ENCODE data around the gene MIA2.
A peak's percentile ranks its signal among the peaks of the same experiment; 100 is the strongest.

Gene MIA2

GRCh38 chr14:39417014-39417413 is 183.3 kb downstream of the MIA2 start:
- no peak overlapping the region for H3K27ac ChIP-seq
- ChIA-PET CTCF (no interaction called here), POLR2A (ENCODE audit: low non-redundant PET) (no interaction called here)
- TF ChIP-seq CTCF (conservative IDR thresholded peaks at IDR 0.05; ENCODE audit: low read depth): no peak; the same call in 1 of the 2 replicates
- no peak for DNase-seq (ENCODE audit: low spot score)

- ChIA-PET POLR2A (ENCODE audit: low non-redundant PET) (no interaction called here), CTCF (no interaction called here)
- no peak for DNase-seq (ENCODE audit: low spot score)
These were observed 185.6 kb downstream of the MIA2 start for GRCh38 chr14:39419272-39419671.

GRCh38 chr14:39422243-39422642 is 188.5 kb downstream of the MIA2 start:
- no peak for DNase-seq (ENCODE audit: low spot score)
- ChIA-PET CTCF (interaction anchor here (0.6 to 0.7 kb wide), 4 partner anchors 10 to 292 kb away, joined by 3 to 6 read pairs (median 4); partner anchors contain the start of gene FBXO33), POLR2A (ENCODE audit: low non-redundant PET) (no interaction called here)
- no peak for TF ChIP-seq CTCF (conservative IDR thresholded peaks at IDR 0.05; ENCODE audit: low read depth)
- H3K27ac ChIP-seq: no peak overlapping the region

More at GRCh38 chr14:39419272-39419671, 185.6 kb downstream of the MIA2 start:
- H3K27ac ChIP-seq: no peak overlapping the region
- TF ChIP-seq CTCF (conservative IDR thresholded peaks at IDR 0.05; ENCODE audit: low read depth): no peak

- ChIA-PET CTCF (no interaction called here), POLR2A (ENCODE audit: low non-redundant PET) (interaction anchor here (1.0 kb wide), 1 partner anchor 9 kb away, joined by 3 read pairs; the partner anchor contains the start of gene FBXO33)
- DNase-seq (ENCODE audit: low spot score): no peak
- no peak for TF ChIP-seq CTCF (conservative IDR thresholded peaks at IDR 0.05; ENCODE audit: low read depth)
- H3K27ac ChIP-seq: no peak overlapping the region
These were observed 190.1 kb downstream of the MIA2 start for GRCh38 chr14:39423793-39424192.

- TF ChIP-seq CTCF (conservative IDR thresholded peaks at IDR 0.05; ENCODE audit: low read depth): no peak
- ChIA-PET POLR2A (ENCODE audit: low non-redundant PET) (no interaction called here), CTCF (interaction anchor here (0.6 to 1.4 kb wide), 3 partner anchors 8 to 319 kb away, joined by 4 to 5 read pairs (median 4); no protein-coding TSS in a partner anchor)
- no peak for DNase-seq (ENCODE audit: low spot score)
- H3K27ac ChIP-seq: no peak overlapping the region
These were observed 192.2 kb downstream of the MIA2 start for GRCh38 chr14:39425947-39426346.

GRCh38 chr14:39426605-39427004 is 192.9 kb downstream of the MIA2 start:
- POLR2A ChIA-PET (ENCODE audit: low non-redundant PET): no interaction called here
- peak; percentile 33; the same call in 1 of the 2 replicates for TF ChIP-seq CTCF (conservative IDR thresholded peaks at IDR 0.05; ENCODE audit: low read depth)
- CTCF ChIA-PET: interaction anchor here (0.6 to 1.4 kb wide), 4 partner anchors 8 to 384 kb away, joined by 4 to 7 read pairs (median 4); no protein-coding TSS in a partner anchor
- no peak overlapping the region for H3K27ac ChIP-seq
- peak; percentile 9 for DNase-seq (ENCODE audit: low spot score)

Measured in RWPE1 (cell line).